ENCODE data around the gene ARID1A. TPM values are rescaled to one million over a fixed set of nuclear protein-coding genes. Genes with fewer than 3 reads are reported as not detected.

Gene ARID1A
- total and polyA plus RNA-seq, 2 experiments from 2014 or later, result 50.0 to 104 TPM

DNA sequence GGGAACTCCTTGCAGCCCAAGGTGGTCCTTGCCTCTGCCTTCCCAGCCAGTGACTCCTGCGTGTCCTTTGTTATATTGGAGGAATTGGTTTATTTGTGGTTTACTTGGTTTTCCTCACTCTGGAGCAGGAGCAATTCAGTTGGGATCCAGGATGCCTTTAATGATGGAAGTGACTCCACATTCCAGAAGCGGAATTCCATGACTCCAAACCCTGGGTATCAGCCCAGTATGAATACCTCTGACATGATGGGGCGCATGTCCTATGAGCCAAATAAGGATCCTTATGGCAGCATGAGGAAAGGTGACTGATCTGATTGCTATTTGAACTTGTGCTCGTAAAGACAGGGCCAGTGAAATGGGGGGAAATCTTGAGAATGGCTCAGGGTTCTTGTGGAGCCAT is 76.9 kb downstream of the ARID1A start (continued):
- TF ChIP-seq EZH2phosphoT487 (IDR thresholded peaks at IDR 0.05; ENCODE audit: unreplicated experiment) (no peak), JUNB (IDR thresholded peaks at IDR 0.05; ENCODE audit: unreplicated experiment) (no peak), ZNF114 (CRISPR knock-in tag; IDR thresholded peaks at IDR 0.05) (no peak), EZH2 (IDR thresholded peaks at IDR 0.05; ENCODE audit: low read depth, unreplicated experiment) (no peak), NANOG (IDR thresholded peaks at IDR 0.05; ENCODE audit: borderline replicate concordance) (no peak)
- TF ChIP-seq, protein P1, sequence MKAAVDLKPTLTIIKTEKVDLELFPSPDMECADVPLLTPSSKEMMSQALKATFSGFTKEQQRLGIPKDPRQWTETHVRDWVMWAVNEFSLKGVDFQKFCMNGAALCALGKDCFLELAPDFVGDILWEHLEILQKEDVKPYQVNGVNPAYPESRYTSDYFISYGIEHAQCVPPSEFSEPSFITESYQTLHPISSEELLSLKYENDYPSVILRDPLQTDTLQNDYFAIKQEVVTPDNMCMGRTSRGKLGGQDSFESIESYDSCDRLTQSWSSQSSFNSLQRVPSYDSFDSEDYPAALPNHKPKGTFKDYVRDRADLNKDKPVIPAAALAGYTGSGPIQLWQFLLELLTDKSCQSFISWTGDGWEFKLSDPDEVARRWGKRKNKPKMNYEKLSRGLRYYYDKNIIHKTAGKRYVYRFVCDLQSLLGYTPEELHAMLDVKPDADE (IDR thresholded peaks at IDR 0.05), result no peak
- TF ChIP-seq, protein P2, sequence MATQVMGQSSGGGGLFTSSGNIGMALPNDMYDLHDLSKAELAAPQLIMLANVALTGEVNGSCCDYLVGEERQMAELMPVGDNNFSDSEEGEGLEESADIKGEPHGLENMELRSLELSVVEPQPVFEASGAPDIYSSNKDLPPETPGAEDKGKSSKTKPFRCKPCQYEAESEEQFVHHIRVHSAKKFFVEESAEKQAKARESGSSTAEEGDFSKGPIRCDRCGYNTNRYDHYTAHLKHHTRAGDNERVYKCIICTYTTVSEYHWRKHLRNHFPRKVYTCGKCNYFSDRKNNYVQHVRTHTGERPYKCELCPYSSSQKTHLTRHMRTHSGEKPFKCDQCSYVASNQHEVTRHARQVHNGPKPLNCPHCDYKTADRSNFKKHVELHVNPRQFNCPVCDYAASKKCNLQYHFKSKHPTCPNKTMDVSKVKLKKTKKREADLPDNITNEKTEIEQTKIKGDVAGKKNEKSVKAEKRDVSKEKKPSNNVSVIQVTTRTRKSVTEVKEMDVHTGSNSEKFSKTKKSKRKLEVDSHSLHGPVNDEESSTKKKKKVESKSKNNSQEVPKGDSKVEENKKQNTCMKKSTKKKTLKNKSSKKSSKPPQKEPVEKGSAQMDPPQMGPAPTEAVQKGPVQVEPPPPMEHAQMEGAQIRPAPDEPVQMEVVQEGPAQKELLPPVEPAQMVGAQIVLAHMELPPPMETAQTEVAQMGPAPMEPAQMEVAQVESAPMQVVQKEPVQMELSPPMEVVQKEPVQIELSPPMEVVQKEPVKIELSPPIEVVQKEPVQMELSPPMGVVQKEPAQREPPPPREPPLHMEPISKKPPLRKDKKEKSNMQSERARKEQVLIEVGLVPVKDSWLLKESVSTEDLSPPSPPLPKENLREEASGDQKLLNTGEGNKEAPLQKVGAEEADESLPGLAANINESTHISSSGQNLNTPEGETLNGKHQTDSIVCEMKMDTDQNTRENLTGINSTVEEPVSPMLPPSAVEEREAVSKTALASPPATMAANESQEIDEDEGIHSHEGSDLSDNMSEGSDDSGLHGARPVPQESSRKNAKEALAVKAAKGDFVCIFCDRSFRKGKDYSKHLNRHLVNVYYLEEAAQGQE (IDR thresholded peaks at IDR 0.05; ENCODE audit: unreplicated experiment), result no peak

DNA sequence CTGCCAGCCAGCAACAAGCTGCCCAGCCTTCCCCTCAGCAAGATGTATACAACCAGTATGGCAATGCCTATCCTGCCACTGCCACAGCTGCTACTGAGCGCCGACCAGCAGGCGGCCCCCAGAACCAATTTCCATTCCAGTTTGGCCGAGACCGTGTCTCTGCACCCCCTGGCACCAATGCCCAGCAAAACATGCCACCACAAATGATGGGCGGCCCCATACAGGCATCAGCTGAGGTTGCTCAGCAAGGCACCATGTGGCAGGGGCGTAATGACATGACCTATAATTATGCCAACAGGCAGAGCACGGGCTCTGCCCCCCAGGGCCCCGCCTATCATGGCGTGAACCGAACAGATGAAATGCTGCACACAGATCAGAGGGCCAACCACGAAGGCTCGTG is 78.6 kb downstream of the ARID1A start:
- Histone ChIP-seq H3F3A (replicated peaks; ENCODE audit: low read depth) (0 out of 2 replicates have a peak, but pooled peaks cover 5% of the 10 kb centered on the region), H3K4me2 (no peak overlapping the region), H3K4me1 (ENCODE audit: insufficient read depth) (no peaks in the 10 kb centered on the region), H3K79me2 (replicated peaks; ENCODE audit: insufficient read depth) (no peaks in the 10 kb centered on the region), H4K20me1 (replicated peaks; ENCODE audit: insufficient read depth) (peaks cover 6% of the 10 kb centered on the region; the same call in 1 of the 2 replicates), H3K27me3 (ENCODE audit: insufficient read depth) (no peaks in the 10 kb centered on the region), H3K36me3 (ENCODE audit: insufficient read depth) (peaks cover 81% of the 10 kb centered on the region), H2AFZ (no peak overlapping the region), H3K4me3 (no peak overlapping the region), H3K27ac (ENCODE audit: low read depth) (no peak overlapping the region), H3K9me2 (ENCODE audit: insufficient read depth) (no peaks in the 10 kb centered on the region)
- TF ChIP-seq ZNF114 (CRISPR knock-in tag; IDR thresholded peaks at IDR 0.05), result no peak
- TF ChIP-seq EZH2 (IDR thresholded peaks at IDR 0.05; ENCODE audit: low read depth, unreplicated experiment), result no peak
- TF ChIP-seq, protein P3, sequence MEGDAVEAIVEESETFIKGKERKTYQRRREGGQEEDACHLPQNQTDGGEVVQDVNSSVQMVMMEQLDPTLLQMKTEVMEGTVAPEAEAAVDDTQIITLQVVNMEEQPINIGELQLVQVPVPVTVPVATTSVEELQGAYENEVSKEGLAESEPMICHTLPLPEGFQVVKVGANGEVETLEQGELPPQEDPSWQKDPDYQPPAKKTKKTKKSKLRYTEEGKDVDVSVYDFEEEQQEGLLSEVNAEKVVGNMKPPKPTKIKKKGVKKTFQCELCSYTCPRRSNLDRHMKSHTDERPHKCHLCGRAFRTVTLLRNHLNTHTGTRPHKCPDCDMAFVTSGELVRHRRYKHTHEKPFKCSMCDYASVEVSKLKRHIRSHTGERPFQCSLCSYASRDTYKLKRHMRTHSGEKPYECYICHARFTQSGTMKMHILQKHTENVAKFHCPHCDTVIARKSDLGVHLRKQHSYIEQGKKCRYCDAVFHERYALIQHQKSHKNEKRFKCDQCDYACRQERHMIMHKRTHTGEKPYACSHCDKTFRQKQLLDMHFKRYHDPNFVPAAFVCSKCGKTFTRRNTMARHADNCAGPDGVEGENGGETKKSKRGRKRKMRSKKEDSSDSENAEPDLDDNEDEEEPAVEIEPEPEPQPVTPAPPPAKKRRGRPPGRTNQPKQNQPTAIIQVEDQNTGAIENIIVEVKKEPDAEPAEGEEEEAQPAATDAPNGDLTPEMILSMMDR (conservative IDR thresholded peaks at IDR 0.05; ENCODE audit: low read depth in 2 of 2), result no peak
- Mint-ChIP-seq H3K9me3 (no peaks in the 10 kb centered on the region; the same call in 2 of the 3 replicates), H3K36me3 (ENCODE audit: low read depth) (peaks cover 97% of the 10 kb centered on the region), H3K4me1 (no peaks in the 10 kb centered on the region), H3K27me3 (ENCODE audit: insufficient read depth, low read depth, poor library complexity) (peaks cover 8% of the 10 kb centered on the region), H3K27ac (no peak overlapping the region), H3K4me3 (no peak overlapping the region)
- DNase-seq (ENCODE audit: low spot score) (no peak), ATAC-seq (no peak)

Measured in GM23338 (cell line).